D721Med (cell line): ENCODE data around the gene KRTAP5-7.

Experiments
- DNase-seq: peaks from one replicate; pipeline ENCODE4 v3.0.0; 2011; ENCODE audit warnings: low spot score; ENCODE audit not compliant: insufficient read length
- FAIRE-seq: peaks from 2 replicates; lab custom pipeline; 2011; peaks lifted over from hg19 to GRCh38; lab: Jason Lieb, UNC
- TF ChIP-seq, protein P1 (sequence below): IDR thresholded peaks from 2 replicates; pipeline ENCODE4 v1.5.1; 2012; ENCODE audit warnings: mild to moderate bottlenecking, control low read depth; ENCODE audit not compliant: insufficient read depth; ENCODE audit errors: missing control alignments

The KRTAP5-7 gene

DNA sequence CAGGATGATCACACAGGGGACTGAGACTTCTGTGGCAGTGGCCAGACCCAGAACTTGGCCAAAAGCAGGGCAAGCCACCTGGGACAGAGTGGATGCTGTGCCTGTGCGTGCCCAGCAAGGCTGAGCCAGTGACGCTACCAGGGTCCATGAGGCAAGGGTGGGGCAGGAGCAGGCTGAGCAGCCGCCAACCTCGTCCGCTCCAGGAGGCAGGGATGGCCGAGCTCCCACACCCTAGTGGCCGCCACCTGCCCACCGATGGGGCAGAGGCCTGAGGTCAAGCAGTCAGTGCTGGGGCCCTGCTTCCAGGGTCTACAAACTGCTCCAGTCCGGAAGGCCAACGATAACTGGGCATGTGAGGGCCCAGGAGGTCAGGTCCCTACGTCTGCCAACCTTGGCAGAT lies 28.4 kb downstream of the KRTAP5-7 start:
- DNase-seq (no peak), FAIRE-seq (no peak)
- TF ChIP-seq, protein P1, sequence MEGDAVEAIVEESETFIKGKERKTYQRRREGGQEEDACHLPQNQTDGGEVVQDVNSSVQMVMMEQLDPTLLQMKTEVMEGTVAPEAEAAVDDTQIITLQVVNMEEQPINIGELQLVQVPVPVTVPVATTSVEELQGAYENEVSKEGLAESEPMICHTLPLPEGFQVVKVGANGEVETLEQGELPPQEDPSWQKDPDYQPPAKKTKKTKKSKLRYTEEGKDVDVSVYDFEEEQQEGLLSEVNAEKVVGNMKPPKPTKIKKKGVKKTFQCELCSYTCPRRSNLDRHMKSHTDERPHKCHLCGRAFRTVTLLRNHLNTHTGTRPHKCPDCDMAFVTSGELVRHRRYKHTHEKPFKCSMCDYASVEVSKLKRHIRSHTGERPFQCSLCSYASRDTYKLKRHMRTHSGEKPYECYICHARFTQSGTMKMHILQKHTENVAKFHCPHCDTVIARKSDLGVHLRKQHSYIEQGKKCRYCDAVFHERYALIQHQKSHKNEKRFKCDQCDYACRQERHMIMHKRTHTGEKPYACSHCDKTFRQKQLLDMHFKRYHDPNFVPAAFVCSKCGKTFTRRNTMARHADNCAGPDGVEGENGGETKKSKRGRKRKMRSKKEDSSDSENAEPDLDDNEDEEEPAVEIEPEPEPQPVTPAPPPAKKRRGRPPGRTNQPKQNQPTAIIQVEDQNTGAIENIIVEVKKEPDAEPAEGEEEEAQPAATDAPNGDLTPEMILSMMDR: no peak

DNA sequence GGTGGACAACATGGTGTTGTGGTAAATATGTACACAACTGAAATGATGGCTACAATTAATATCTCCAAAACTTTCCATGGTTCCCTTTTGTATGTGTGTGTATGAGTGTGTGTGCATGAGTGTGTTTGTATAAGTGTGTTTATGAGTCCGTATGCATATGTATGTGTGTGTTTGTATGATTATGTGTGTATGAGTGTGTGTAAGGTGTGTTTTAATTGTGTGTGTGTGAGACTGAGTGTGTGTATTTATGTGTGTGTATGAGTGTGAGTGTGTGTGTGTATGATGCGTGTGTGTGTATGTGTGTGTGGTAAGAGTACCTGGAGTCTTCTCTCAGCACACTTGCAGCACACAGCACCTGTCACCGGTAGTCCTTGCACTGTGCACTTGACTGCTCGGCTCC lies 29.0 kb downstream of the KRTAP5-7 start:
- FAIRE-seq (no peak), DNase-seq (no peak)
- TF ChIP-seq, protein P1: no peak

DNA sequence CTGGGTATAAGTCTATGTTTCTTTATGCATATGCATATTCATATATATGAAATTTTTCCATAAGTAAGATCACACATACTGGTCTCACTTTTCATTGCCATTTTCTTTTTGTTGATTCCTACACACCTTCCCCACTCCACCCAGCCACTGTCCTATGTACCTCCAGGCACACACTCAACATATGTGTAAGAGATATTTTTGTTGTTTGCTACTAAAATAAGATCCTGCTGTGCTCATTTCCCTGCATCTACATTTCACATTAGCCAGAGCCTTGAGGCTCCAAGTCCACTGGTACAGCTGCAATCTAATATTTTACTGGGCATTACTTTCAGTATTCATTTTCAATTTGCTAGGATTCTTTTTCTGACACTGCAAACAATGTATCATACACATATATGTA lies 30.2 kb downstream of the KRTAP5-7 start:
- TF ChIP-seq, protein P1: no peak
- no peak for DNase-seq
- no peak for FAIRE-seq

DNA sequence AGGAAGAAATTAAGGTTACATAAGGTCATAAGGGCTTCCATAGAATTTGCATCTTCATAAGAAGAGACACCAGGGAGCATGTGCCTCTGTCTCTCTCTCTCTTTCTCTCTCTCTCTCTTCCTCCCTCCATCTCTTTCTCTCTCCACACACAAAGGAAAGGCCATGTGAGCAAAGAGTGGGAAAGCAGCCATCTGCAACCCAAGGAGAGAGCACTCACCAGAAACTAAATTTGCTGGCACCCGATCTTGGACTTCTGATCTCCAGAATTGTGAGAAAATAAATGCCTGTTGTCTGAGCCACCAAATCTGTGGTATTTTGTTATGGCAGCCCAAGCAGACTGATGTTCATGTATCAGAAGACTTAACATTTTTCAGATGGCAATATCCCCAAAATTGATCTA lies 31.9 kb downstream of the KRTAP5-7 start:
- no peak for FAIRE-seq
- TF ChIP-seq, protein P1: no peak
- no peak for DNase-seq

DNA sequence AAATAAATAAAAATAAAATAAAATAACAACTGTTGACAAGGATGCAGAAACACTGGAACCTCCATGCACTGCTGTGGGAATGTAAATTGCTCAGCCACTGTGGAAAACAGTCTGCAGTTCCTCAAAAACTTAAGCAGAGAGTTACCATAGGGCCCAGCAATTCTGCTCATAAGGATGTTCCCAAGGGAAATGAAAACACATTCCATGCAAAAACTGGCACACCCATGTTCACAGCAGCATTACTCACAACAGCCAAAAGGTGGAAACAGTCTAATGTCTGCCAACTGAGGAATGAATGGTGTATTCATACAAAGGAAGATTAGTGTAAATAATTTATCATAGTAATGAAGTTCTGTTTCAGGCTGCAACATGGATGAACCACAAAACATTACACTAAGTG lies 35.1 kb downstream of the KRTAP5-7 start:
- DNase-seq: no peak
- TF ChIP-seq, protein P1: no peak
- FAIRE-seq: no peak

DNA sequence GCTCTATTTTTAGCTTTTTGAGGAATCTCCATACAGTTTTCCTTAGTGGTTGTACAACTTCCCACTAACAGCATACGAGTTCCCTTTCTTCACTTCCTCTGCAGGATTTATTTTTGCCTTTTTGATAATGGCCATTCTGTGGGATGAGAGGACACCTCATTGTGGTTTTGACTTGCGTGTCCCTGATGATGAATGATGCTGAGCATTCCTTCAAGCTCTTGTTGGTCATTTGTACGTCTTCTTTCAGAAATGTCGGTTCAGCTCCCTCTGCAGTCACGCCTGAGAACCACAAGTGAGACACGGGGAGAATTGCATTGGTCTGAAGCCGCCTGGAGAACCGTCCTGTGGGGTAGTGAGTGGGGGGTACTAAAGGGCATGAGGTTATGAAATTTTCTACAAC lies 36.3 kb downstream of the KRTAP5-7 start:
- FAIRE-seq: no peak
- TF ChIP-seq, protein P1: peak; percentile 17
- no peak for DNase-seq

DNA sequence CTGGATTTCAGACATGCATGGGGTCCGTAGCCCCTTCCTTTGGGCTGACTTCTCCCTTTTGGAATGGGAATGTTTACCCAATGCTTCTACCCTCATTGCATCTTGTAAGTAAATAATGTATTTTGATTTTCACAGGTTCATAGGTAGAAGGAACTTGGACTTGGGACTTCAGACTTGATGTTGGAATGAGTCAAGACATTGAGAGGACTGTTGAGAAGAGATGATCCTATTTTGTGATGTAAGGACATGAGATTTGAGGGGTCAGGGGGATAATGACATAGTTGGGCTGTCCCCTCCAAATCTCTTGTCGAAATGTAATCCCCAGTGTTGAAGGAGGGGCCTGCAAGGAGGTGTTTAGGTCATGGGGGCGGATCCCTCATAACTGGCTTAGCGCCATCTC lies 37.4 kb downstream of the KRTAP5-7 start:
- FAIRE-seq (no peak), DNase-seq (no peak)

More for the DNA sequence above, 37.4 kb downstream of the KRTAP5-7 start:
- TF ChIP-seq, protein P1: no peak
